Activated gamma-delta T cell treated with Interleukin-2 at 50 U/mL for 16 hours (primary cell): ENCODE results near the gene NME3.

ENCODE experiments used
- DNase-seq: peaks from one replicate; pipeline ENCODE4 v3.0.0-alpha.2; 2020

The NME3 gene

GRCh38 chr16:1721372-1721771 is 50.0 kb downstream of the NME3 start:
- no peak for DNase-seq
